ENCODE measurements around the gene CAPN13. TPM values are rescaled to one million over a fixed set of nuclear protein-coding genes. Genes with fewer than 3 reads are reported as not detected.

Gene CAPN13
- total RNA-seq, 1 donor from 2014 or later, result not detected

GRCh38 chr2:30730736-30731647 lies 76.3 kb downstream of the CAPN13 start:
- Histone ChIP-seq H3K9ac (ENCODE audit: low read length) (no peak overlapping the region), H2AFZ (ENCODE audit: low read depth, low read length) (no peak overlapping the region), H3K36me3 (ENCODE audit: insufficient read depth, low read length) (no peaks in the 10 kb centered on the region), H3K9me3 (ENCODE audit: insufficient read depth, low read depth, low read length) (peaks cover 2% of the 10 kb centered on the region), H3K4me3 (ENCODE audit: insufficient read depth, low read depth, low read length) (no peak overlapping the region), H3K4me2 (ENCODE audit: low read length) (no peak overlapping the region), H3K4me1 (ENCODE audit: insufficient read depth, low read length) (no peaks in the 10 kb centered on the region), H4K20me1 (ENCODE audit: insufficient read depth, low read length) (no peaks in the 10 kb centered on the region), H3K27me3 (ENCODE audit: insufficient read depth, low read length) (no peaks in the 10 kb centered on the region), H3K27ac (ENCODE audit: low read depth, low read length) (no peak overlapping the region), H3K79me2 (ENCODE audit: insufficient read depth, low read length) (no peaks in the 10 kb centered on the region)
- H3K27ac Mint-ChIP-seq (ENCODE audit: unreplicated experiment), result no peak overlapping the region
- TF ChIP-seq CTCF (IDR thresholded peaks at IDR 0.05; ENCODE audit: insufficient read depth, low read depth, low read length), result no peak
- TF ChIP-seq EZH2 (IDR thresholded peaks at IDR 0.05; ENCODE audit: insufficient read depth, low read length), result no peak
- FAIRE-seq (no peak), DNase-seq (ENCODE audit: low read depth) (no peak)
- no peaks in the 10 kb centered on the region for H3K4me1 Mint-ChIP-seq (ENCODE audit: low read depth, unreplicated experiment)
- peaks cover 23% of the 10 kb centered on the region for H3K27me3 Mint-ChIP-seq (ENCODE audit: low read depth, unreplicated experiment)
- H3K9me3 Mint-ChIP-seq (ENCODE audit: unreplicated experiment), result no peaks in the 10 kb centered on the region
- H3K4me3 Mint-ChIP-seq (ENCODE audit: unreplicated experiment), result no peak overlapping the region
- H3K36me3 Mint-ChIP-seq (ENCODE audit: low read depth, unreplicated experiment), result no peaks in the 10 kb centered on the region

GRCh38 chr2:30729031-30729430 lies 78.2 kb downstream of the CAPN13 start:
- Histone ChIP-seq H3K4me2 (ENCODE audit: low read length) (no peak overlapping the region), H3K79me2 (ENCODE audit: insufficient read depth, low read length) (no peaks in the 10 kb centered on the region), H3K27ac (ENCODE audit: low read depth, low read length) (no peak overlapping the region), H3K9ac (ENCODE audit: low read length) (no peak overlapping the region), H2AFZ (ENCODE audit: low read depth, low read length) (no peak overlapping the region), H3K36me3 (ENCODE audit: insufficient read depth, low read length) (no peaks in the 10 kb centered on the region), H3K27me3 (ENCODE audit: insufficient read depth, low read length) (peaks cover 2% of the 10 kb centered on the region), H3K4me1 (ENCODE audit: insufficient read depth, low read length) (no peaks in the 10 kb centered on the region), H3K4me3 (ENCODE audit: insufficient read depth, low read depth, low read length) (no peak overlapping the region), H3K9me3 (ENCODE audit: insufficient read depth, low read depth, low read length) (peaks cover 2% of the 10 kb centered on the region), H4K20me1 (ENCODE audit: insufficient read depth, low read length) (no peaks in the 10 kb centered on the region)
- Mint-ChIP-seq H3K9me3 (ENCODE audit: unreplicated experiment) (no peaks in the 10 kb centered on the region), H3K27me3 (ENCODE audit: low read depth, unreplicated experiment) (peaks cover 30% of the 10 kb centered on the region), H3K36me3 (ENCODE audit: low read depth, unreplicated experiment) (no peaks in the 10 kb centered on the region), H3K4me1 (ENCODE audit: low read depth, unreplicated experiment) (no peaks in the 10 kb centered on the region), H3K27ac (ENCODE audit: unreplicated experiment) (no peak overlapping the region), H3K4me3 (ENCODE audit: unreplicated experiment) (no peak overlapping the region)
- no peak for FAIRE-seq
- DNase-seq (ENCODE audit: low read depth), result no peak
- no peak for TF ChIP-seq EZH2 (IDR thresholded peaks at IDR 0.05; ENCODE audit: insufficient read depth, low read length)
- TF ChIP-seq CTCF (IDR thresholded peaks at IDR 0.05; ENCODE audit: insufficient read depth, low read depth, low read length), result no peak
